NT2/D1 (cell line): Measurements from ENCODE around the gene HEG1.

Experiments
- SUZ12 ChIP-seq: IDR thresholded peaks from 2 replicates; pipeline ENCODE4 v1.6.1; 2011; ENCODE audit not compliant: insufficient read length, insufficient read depth; ENCODE audit errors: extremely low read depth
- YY1 ChIP-seq: IDR thresholded peaks from 2 replicates; pipeline ENCODE4 v1.6.1; 2011; ENCODE audit not compliant: insufficient read length, insufficient read depth
- ZNF274 ChIP-seq: IDR thresholded peaks from 2 replicates; pipeline ENCODE4 v1.6.1; 2011; ENCODE audit warnings: mild to moderate bottlenecking, low read depth, low read length

GRCh38 chr3:125073390-125073905 lies 17.7 kb upstream of the HEG1 start:
- TF ChIP-seq ZNF274, result no peak
- TF ChIP-seq YY1, result no peak
- TF ChIP-seq SUZ12, result no peak
